Suprapubic skin (tissue), 4 donors: ENCODE measurements around the gene HHAT. TPM values are rescaled to one million over a fixed set of nuclear protein-coding genes. Genes with fewer than 3 reads are reported as not detected.

Experiments used
- DNase-seq, 2 donors: peaks; one replicate each; pipeline ENCODE4 v3.0.0-alpha.2; 2019; ENCODE audit warnings: low spot score in 2 of 2
- H3K27ac ChIP-seq: fragments of 200-600 bp; sonication (generic); one replicate; pipeline ENCODE4 v1.5.1; 2019
- H3K27me3 ChIP-seq: fragments of 200-600 bp; sonication (generic); one replicate; pipeline ENCODE4 v1.5.1; 2019
- H3K36me3 ChIP-seq: fragments of 200-600 bp; sonication (generic); one replicate; pipeline ENCODE4 v1.5.1; 2019
- H3K4me1 ChIP-seq: fragments of 200-600 bp; sonication (generic); one replicate; pipeline ENCODE4 v1.5.1; 2019
- H3K4me3 ChIP-seq: fragments of 200-600 bp; sonication (generic); one replicate; pipeline ENCODE4 v1.5.1; 2019; ENCODE audit warnings: mild to moderate bottlenecking
- H3K9me3 ChIP-seq: fragments of 200-600 bp; sonication (generic); one replicate; pipeline ENCODE4 v1.5.1; 2019
- CTCF ChIP-seq, 2 donors: fragments of 200-600 bp in 1 of 2; fragments of 450-650 bp in 1 of 2; sonication (generic) in 1 of 2; IDR thresholded peaks; one replicate each; pipeline ENCODE4 v1.5.1; 2016 to 2019; ENCODE audit warnings: antibody characterized with exemption in 2 of 2, mild to moderate bottlenecking in 1 of 2, moderate library complexity in 1 of 2
- EP300 ChIP-seq: sonication (generic); formaldehyde crosslinking; IDR thresholded peaks from one replicate; pipeline ENCODE4 v1.6.1; 2017; ENCODE audit warnings: antibody characterized with exemption
- POLR2A ChIP-seq, 2 donors: fragments of 450-650 bp; IDR thresholded peaks; one replicate each; pipeline ENCODE4 v1.6.1; 2017; ENCODE audit warnings: antibody characterized with exemption in 2 of 2, mild to moderate bottlenecking in 2 of 2, moderate library complexity in 2 of 2
- POLR2AphosphoS5 ChIP-seq, 3 donors: sonication (generic); formaldehyde crosslinking; IDR thresholded peaks; one replicate each; pipeline ENCODE4 v1.6.1; 2017; ENCODE audit warnings: antibody characterized with exemption in 3 of 3
- WGBS: methylation state at CpG from one replicate; pipeline ENCODE4 v1.1.5; 2018; 5-methylcytosine and 5-hydroxymethylcytosine counted together
- total RNA-seq, 4 donors: library from RNA; depleted of rRNA; stranded (reverse); fragments of >200 nt; gene quantifications; one replicate each; pipeline ENCODE4 v1.1.0, GENCODE V29; 2016

Gene HHAT
- total RNA-seq, 4 donors from 2014 or later: 4.1 to 20.0 (median 9.3) TPM

DNA sequence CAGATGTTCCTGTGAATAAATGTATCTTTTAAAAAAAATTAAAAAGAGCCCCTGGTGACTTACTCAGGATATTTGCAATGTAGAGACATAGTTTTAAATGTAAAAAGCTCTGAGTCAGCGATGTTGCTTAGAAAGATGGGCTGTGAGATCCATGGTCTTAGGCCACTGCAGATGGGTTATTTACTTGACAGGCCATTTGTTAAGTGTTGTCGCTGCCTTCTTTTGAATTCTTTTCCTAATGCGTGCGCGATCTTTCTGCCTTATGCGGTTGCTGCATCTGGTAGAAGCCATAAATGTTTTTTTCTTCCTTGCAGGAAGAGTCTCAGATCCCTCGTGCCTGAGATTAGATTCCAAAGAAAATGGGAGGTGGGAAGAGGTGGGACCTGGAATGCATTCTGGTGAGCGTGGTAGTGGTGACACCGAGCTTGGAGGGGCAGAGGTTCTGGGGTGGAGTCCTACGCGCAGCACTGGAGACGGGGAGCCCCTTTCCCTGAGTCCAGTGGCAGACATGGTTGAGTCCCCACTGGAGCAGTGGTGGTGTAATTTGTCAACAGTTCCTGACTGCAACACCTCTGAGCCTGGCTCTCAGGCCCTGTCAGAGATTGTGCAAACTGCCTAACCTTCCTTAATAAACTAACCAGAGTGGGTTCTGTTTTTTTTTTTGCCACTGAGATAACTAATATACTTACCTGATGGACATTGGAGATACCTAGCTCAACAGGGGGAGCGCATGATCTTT lies 197.2 kb downstream of the HHAT start:
- Histone ChIP-seq H3K27ac (no peak overlapping the region), H3K36me3 (no peaks in the 10 kb centered on the region), H3K27me3 (no peaks in the 10 kb centered on the region), H3K4me3 (no peak overlapping the region), H3K4me1 (no peaks in the 10 kb centered on the region), H3K9me3 (no peaks in the 10 kb centered on the region)
- DNase-seq: no peak
- WGBS: 88% methylated on average over 13 of the region's 13 CpGs
- TF ChIP-seq CTCF (IDR thresholded peaks at IDR 0.05) (no peak), EP300 (no peak), POLR2A (IDR thresholded peaks at IDR 0.05) (no peak), POLR2AphosphoS5 (IDR thresholded peaks at IDR 0.05) (no peak)

DNA sequence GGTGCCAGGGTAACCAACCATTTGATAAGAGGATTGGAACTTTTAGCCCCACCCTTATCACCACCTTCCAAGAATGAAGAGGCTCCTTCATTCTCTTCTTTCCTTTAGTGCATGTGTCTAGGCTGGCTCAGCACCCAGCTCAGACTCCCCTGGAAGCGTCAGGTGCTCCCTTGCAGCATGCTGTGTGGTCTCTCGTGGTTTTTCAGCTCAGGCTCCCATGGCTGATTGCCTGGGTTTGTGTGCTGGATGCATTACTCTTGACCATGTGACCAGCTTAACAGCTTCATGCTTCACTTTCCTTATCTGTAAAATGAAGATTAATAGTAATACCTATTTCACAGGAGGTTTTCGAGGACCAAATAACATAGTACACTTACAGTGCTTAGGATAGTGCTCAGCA lies 198.4 kb downstream of the HHAT start:
- Histone ChIP-seq H3K4me1 (no peaks in the 10 kb centered on the region), H3K36me3 (no peaks in the 10 kb centered on the region), H3K9me3 (no peaks in the 10 kb centered on the region), H3K4me3 (no peak overlapping the region), H3K27me3 (no peaks in the 10 kb centered on the region), H3K27ac (no peak overlapping the region)
- DNase-seq: no peak
- 82% methylated on average over 3 of the region's 3 CpGs for WGBS
- TF ChIP-seq POLR2AphosphoS5 (IDR thresholded peaks at IDR 0.05) (no peak), POLR2A (IDR thresholded peaks at IDR 0.05) (no peak), EP300 (no peak), CTCF (IDR thresholded peaks at IDR 0.05) (no peak)

DNA sequence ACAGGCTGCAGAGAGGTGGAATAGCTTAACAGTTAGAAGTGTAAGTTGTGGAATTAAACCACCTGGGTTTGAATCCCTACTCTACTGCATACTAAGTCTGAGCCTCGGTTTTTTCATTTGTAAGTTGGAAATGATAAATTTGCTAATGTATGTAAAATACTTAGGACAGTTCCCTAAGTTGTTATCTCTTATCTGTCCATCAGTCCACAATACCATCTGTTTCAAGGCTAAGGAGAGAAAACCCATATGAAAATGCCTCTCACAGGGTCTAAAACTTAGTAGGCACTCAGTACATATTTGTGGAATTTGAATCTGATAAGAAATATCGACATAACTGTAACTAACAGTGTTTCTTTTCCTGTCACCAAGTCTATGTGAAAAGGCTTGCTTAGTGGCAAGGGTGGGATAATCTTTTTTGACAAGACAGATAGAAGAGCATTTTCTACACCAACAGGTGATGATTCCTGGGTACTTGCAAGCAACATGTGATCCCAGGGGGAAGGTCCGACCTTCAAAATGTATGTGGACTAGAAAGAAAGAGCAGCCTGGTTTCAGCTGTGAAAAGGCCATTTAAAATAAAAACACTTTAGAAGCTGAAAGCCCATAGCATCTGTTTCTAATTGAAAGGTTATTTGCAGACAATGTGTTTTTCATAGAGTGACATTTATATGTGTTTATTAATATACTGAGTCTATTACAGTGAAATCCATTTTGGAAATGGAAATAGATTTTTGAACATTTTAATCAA lies 202.9 kb downstream of the HHAT start:
- Histone ChIP-seq H3K9me3 (no peaks in the 10 kb centered on the region), H3K27ac (no peak overlapping the region), H3K27me3 (no peaks in the 10 kb centered on the region), H3K4me1 (no peaks in the 10 kb centered on the region), H3K36me3 (no peaks in the 10 kb centered on the region), H3K4me3 (no peak overlapping the region)
- 54% methylated on average over 3 of the region's 3 CpGs for WGBS
- TF ChIP-seq EP300: no peak
- no peak for TF ChIP-seq POLR2AphosphoS5 (IDR thresholded peaks at IDR 0.05)
- no peak for TF ChIP-seq POLR2A (IDR thresholded peaks at IDR 0.05)
- TF ChIP-seq CTCF (IDR thresholded peaks at IDR 0.05): no peak
- DNase-seq: no peak

GRCh38 chr1:210532223-210532598 lies 203.5 kb downstream of the HHAT start:
- no peaks in the 10 kb centered on the region for H3K27me3 ChIP-seq
- 59% methylated on average over 1 of the region's 1 CpG for WGBS
- H3K27ac ChIP-seq: no peak overlapping the region
- H3K4me3 ChIP-seq: no peak overlapping the region
- no peaks in the 10 kb centered on the region for H3K36me3 ChIP-seq
- H3K9me3 ChIP-seq: no peaks in the 10 kb centered on the region
- no peak for TF ChIP-seq POLR2A (IDR thresholded peaks at IDR 0.05)
- TF ChIP-seq POLR2AphosphoS5 (IDR thresholded peaks at IDR 0.05): no peak
- TF ChIP-seq CTCF (IDR thresholded peaks at IDR 0.05): no peak
- no peak for TF ChIP-seq EP300
- no peaks in the 10 kb centered on the region for H3K4me1 ChIP-seq
- no peak for DNase-seq

DNA sequence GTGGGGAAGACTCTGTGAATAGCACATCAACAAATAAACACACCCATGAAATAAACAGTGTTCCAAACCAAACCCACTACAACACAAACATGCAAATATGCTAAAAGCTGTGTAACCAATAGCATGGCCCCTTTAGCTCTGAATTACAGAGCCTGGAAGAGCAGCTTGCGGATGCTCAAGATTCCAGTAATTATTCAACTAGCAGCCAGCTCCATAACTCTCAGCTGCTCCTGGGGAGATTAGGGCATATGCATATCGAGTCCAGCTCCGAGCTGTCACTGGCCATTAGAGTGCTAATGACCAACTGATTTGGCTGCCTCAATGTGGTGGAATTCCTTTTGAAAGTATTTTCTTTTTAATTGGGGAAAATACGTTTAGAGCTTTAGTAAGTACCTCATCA lies 207.1 kb downstream of the HHAT start:
- no peaks in the 10 kb centered on the region for H3K27me3 ChIP-seq
- H3K4me1 ChIP-seq: no peaks in the 10 kb centered on the region
- WGBS: 75% methylated on average over 4 of the region's 4 CpGs
- DNase-seq: no peak
- H3K9me3 ChIP-seq: no peaks in the 10 kb centered on the region
- H3K27ac ChIP-seq: no peak overlapping the region
- H3K36me3 ChIP-seq: no peaks in the 10 kb centered on the region
- TF ChIP-seq POLR2AphosphoS5 (IDR thresholded peaks at IDR 0.05) (no peak), EP300 (no peak), POLR2A (IDR thresholded peaks at IDR 0.05) (no peak), CTCF (IDR thresholded peaks at IDR 0.05) (no peak)
- no peak overlapping the region for H3K4me3 ChIP-seq
